ENCODE data around the gene ZNF70. TPM values are rescaled to one million over a fixed set of nuclear protein-coding genes. Genes with fewer than 3 reads are reported as not detected.

Gene ZNF70
- total RNA-seq, 1 experiment from 2014 or later = 3.2 TPM

DNA sequence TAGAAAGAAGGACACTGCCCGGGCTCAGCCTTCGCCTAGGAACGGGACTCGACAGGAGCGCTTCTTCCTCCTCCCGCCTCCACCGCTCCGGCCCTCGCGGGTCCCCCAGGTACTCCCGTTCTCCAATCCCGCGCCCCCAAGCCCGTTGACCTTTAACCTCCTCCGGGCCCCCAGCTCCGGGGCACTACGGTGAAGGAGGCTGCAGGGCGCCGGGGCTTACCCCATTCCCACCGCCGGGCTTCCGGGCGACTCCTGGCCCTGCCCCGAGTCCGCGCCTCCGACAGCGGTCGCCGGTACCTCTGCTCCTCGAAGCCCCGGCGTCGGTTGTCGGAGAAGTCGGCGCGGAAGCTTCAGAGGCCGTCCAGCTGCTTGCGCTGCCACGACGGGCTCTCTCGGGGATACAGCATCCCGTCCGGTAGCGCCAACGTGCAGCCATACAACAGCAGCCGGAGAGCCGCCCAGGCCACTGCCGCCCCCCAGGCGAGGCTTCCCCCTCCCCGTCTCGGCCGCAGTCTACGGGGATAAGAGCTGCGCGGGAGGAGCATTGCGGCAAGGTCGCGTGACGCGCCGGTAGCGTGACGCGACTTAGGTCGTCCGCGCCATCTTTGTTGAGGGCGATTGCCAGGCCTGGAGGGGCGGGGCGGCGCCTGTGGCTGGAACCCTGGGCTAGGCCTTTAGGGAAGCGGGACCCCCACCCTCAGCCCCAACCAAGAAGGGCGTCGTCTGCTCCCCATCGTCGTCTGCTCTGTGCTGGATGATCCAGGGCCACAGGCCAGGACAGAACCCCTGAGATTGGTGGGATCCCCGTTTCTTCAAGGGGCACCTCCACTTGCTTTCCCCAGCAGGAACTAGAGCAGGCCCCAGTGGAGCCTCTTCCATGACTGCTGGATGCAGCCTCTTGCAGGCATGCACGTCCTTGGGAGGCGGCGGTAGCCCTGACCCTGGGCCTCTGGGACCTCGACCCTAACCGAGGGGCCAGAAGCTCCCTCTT lies 33.8 kb downstream of the ZNF70 start (continued):
- TF ChIP-seq JUND (IDR thresholded peaks at IDR 0.05) (no peak), FOSL1 (IDR thresholded peaks at IDR 0.05; ENCODE audit: low read depth) (no peak), CEBPB (IDR thresholded peaks at IDR 0.05; ENCODE audit: low read depth) (no peak), TCF7L2 (IDR thresholded peaks at IDR 0.05; ENCODE audit: borderline replicate concordance, extremely low read depth, insufficient read depth, insufficient read length) (peak; percentile 33), CBX3 (IDR thresholded peaks at IDR 0.05; ENCODE audit: low read depth) (peak; percentile 59), SIN3A (IDR thresholded peaks at IDR 0.05; ENCODE audit: low read depth) (peak; percentile 75; the same call in 1 of the 2 replicates)

GRCh38 chr22:23715806-23716375 lies 35.0 kb downstream of the ZNF70 start:
- no peaks in the 10 kb centered on the region for H4K20me1 ChIP-seq (ENCODE audit: insufficient read depth)
- peak overlapping the region; percentile 92 for H3K9ac ChIP-seq (ENCODE audit: low read length)
- H2AFZ ChIP-seq (ENCODE audit: low read depth, low read length, poor library complexity, severe bottlenecking) = no peak overlapping the region
- no peak for DNase-seq (ENCODE audit: low read depth, low spot score)
- H3K27me3 ChIP-seq (ENCODE audit: insufficient read depth, low read length) = no peaks in the 10 kb centered on the region
- peaks cover 22 to 26% of the 10 kb centered on the region in 2 experiments; a peak in 3 of 4 replicates for H3K36me3 ChIP-seq (ENCODE audit: control insufficient read depth in 1 of 2, insufficient read depth in 2 of 2, low read length in 2 of 2)
- peaks cover 4 to 15% of the 10 kb centered on the region in 2 experiments; a peak in 3 of 4 replicates for H3K4me1 ChIP-seq (ENCODE audit: control insufficient read depth in 1 of 2, insufficient read depth in 2 of 2, low read length in 2 of 2)
- POLR2A ChIA-PET = interaction anchor here (1.0 kb wide), 1 partner anchor 36 kb away, joined by 3 read pairs; no protein-coding TSS in a partner anchor
- RAD21 ChIA-PET (ENCODE audit: low non-redundant PET in 1 of 2, low total read pairs in 2 of 2, uncharacterized antibody in 2 of 2, unreplicated experiment in 2 of 2) = no interaction called here
- peak overlapping the region; percentile 89 to 90 for H3K4me3 ChIP-seq (replicated peaks in 1 of 2; ENCODE audit: low read depth in 1 of 2, low read length in 2 of 2)
- peak overlapping the region; percentile 71; the same call in 1 of the 2 replicates for H3K27ac ChIP-seq (ENCODE audit: low read depth, low read length)
- BruUV-seq (replicated peaks) = no TSS peak
- no peaks in the 10 kb centered on the region for H3K9me3 ChIP-seq (ENCODE audit: control insufficient read depth in 1 of 2, insufficient read depth in 1 of 2, low read depth in 1 of 2, low read length in 2 of 2)
- no peak for ATAC-seq
- H3K79me2 ChIP-seq (ENCODE audit: insufficient read depth, low read length) = peaks cover 20% of the 10 kb centered on the region
- intact Hi-C loops (cut with micrococcal nuclease) = no loop called here
- TF ChIP-seq ZNF274 (IDR thresholded peaks at IDR 0.05; ENCODE audit: low read depth, low read length) = no peak
- no peak for TF ChIP-seq TCF7L2 (IDR thresholded peaks at IDR 0.05; ENCODE audit: borderline replicate concordance, extremely low read depth, insufficient read depth, insufficient read length)
- TF ChIP-seq ZBTB33 (IDR thresholded peaks at IDR 0.05; ENCODE audit: extremely low read depth, insufficient replicate concordance, low read length) = no peak
- TF ChIP-seq ZFX (IDR thresholded peaks at IDR 0.05) = no peak
- TF ChIP-seq CTCF (IDR thresholded peaks at IDR 0.05 in 2 of 3, conservative IDR thresholded peaks at IDR 0.05 in 1 of 3; ENCODE audit: borderline replicate concordance in 1 of 3, insufficient read depth in 1 of 3, low read depth in 2 of 3, low read length in 2 of 3) = no peak
- TF ChIP-seq POLR2AphosphoS5 (IDR thresholded peaks at IDR 0.05; ENCODE audit: low read depth, low read length) = no peak
- TF ChIP-seq RAD21 (IDR thresholded peaks at IDR 0.05; ENCODE audit: low read depth) = no peak
- no peak for TF ChIP-seq ELF1 (IDR thresholded peaks at IDR 0.05; ENCODE audit: borderline replicate concordance, low read depth)
- CTCF ChIA-PET = interaction anchor here (0.6 to 1.3 kb wide), 2 partner anchors 33 to 178 kb away, joined by 3 to 4 read pairs; partner anchors contain the start of gene MIF
- H3K4me2 ChIP-seq (ENCODE audit: low read length) = peak overlapping the region; percentile 95
- no peaks in the 10 kb centered on the region for H3K9me2 ChIP-seq (ENCODE audit: insufficient read depth)
